GM21737 (cell line): ENCODE results near the gene CRYZ.
A peak's percentile ranks its signal among the peaks of the same experiment; 100 is the strongest.

ENCODE experiments used
- ATAC-seq: cut with Tn5 transposase; IDR thresholded peaks from one replicate; pipeline ENCODE4 v1.9.1; 2021; ENCODE audit warnings: mild to moderate bottlenecking, moderate library complexity; ENCODE audit not compliant: unreplicated experiment

Gene CRYZ

DNA sequence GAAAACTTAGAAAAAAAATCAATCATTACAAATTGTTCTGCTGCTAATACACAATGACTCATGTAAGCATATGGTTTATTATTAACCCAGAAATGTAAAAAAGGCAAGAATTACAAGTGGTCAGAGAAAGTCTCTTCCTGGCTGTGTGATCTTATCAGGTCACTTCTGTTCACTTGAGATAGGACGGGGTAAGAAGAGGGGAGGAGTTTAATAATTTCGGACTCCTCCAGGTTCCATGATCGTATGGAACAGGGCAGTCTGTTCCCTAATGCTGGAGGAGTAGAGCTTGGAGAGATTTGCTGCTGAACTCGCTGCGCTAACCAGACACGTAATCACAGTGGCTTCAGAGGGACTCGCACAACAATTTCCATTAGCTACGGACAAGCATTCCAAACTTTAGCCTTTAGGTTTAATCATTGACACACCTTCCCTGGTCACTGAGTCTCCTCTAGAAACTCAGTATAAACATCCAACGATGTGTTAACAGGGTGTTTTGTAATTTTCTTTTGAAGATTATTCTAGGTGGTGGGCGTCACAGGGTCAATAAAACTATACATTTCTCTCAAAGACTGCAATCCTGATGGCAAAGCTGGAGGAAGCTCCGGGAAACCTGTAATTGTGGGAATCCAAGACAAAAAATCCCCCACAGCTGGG lies 1.3 kb downstream of the CRYZ start:
- peak; percentile 37 for ATAC-seq

DNA sequence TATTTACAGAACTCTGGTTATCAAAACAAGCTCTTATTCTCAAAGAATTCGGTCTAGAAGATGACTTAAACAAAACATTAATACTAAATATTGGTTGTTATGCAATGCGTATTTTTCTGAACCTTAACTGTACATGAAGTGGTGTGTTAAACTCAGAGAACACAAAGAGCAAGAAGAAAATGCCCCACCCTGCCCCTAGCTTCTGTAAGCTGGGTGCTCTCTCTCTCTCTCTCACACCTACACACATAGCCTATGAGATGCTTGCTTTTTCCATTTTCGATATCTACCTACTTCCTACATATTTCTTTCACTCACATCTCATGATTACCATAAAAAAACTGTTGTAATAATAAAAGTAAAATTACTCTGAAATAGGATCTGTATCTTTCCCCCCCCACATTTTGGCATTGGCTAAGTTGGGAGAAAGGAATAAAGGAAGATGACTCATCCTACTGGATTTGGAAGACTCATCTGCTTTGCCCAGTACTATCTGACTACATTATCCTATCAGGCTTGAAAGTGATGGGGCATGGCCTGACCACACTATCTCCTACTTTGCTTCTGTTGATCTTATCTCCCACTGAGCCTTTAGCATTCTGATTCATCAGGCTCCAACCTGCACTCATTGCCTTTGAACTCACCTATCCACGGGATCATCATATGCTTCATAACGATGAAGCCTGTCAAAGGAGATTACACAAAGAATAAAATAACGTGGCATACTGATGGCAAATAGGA lies 2.9 kb downstream of the CRYZ start:
- no peak for ATAC-seq

DNA sequence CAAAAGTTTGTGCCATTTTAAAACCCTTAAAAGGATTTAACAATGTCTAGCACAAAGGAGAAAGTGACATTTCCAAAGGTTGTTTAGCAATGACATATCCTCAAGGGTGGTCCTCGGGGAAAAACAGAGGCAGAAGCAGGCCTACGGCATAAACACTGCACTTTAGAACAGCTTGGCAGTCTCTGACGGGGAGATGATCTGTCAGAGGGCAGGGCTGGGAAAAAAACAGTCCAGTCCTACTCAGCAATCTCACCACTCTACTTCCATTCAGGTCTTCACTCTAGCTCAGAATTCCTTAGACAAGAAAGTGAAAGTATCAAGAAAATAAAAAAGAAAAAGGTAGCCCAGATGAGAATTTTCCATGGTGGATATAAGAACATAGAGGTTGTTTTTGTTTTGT lies 4.1 kb downstream of the CRYZ start:
- no peak for ATAC-seq

DNA sequence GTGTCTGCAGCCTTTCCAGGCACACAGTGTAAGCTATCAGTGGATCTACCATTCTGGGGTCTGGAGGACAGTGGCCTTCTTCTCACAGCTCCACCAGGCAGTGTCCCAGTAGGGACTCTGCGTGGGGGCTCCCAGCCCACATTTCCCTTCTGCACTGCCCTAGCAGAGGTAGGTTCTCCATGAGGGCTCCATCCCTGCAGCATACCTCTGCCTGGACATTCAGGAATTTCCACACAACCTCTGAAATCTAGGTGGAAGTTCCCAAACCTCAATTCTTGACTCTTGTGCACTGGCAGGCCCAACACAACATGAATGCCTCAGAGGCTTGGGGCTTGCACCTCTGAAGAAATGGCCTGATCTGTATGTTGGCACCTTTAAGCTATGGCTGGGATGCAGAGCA lies 6.8 kb downstream of the CRYZ start:
- no peak for ATAC-seq

DNA sequence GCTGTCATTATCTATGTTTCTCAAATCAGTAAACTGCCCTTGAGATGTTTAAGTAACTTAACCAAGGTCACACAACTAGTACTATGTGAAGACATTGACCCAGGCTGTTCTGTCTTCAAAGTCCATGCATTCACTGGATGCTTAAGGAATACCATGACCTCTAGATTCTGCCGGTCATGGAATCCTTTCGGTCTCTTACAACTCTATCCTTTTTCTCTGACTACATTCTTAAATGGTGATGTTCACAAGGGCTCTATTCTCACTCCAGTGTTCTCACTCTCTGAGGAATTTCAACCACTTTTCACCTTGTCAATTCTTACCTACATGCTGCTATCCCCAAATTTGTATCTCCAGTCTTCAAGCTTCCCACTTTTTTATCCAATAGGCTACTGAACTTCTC lies 15.2 kb downstream of the CRYZ start:
- no peak for ATAC-seq

DNA sequence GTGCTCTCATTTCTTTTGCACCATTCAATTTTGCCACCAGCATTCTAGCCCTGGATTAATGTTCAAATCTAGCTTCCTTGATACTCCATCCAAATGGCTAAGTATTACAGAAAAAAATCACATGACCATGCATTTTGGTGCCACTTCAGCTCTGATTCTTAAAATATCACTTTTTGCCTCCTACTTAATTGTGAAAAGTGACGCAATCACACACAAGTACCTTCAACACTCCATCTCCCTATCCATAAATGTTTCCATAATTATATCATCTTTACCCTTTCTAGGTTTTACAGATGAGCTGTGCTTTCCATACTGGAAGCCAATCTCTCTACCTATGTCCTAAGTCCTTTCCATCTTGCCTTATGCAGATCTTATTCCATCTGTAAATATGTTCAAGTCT lies 16.0 kb downstream of the CRYZ start:
- no peak for ATAC-seq

DNA sequence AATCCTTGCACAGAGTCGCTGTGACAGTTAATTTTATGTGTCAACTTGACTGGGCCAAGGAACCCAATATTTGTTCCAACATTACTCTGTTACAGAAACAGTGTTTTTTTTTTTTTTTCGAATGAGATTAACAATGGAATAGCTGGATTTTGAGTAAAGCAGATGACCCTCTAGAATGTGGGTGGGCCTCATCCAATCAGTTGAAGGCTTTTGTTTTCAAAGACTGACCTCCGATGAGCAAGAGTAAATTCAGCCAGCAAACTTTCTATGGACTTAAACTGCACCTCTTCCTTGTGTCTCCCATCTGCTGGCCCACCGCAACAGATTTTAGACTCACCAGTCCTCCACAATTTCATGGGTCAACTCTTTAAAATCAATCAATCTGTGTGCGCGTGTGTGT lies 17.0 kb downstream of the CRYZ start:
- ATAC-seq = no peak

DNA sequence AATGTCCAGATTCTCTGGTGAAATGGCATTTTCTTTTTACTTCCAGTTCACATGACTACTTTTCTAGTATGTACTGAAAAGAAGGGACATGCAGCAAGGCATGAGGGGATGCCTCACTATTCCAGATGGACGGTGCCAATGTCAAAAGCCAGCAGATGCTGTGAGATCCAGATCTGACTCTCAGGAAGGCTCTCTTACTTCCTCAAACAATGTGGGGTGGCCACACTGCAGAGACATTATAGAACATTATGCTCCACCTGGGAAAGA lies 17.7 kb downstream of the CRYZ start:
- ATAC-seq = no peak

DNA sequence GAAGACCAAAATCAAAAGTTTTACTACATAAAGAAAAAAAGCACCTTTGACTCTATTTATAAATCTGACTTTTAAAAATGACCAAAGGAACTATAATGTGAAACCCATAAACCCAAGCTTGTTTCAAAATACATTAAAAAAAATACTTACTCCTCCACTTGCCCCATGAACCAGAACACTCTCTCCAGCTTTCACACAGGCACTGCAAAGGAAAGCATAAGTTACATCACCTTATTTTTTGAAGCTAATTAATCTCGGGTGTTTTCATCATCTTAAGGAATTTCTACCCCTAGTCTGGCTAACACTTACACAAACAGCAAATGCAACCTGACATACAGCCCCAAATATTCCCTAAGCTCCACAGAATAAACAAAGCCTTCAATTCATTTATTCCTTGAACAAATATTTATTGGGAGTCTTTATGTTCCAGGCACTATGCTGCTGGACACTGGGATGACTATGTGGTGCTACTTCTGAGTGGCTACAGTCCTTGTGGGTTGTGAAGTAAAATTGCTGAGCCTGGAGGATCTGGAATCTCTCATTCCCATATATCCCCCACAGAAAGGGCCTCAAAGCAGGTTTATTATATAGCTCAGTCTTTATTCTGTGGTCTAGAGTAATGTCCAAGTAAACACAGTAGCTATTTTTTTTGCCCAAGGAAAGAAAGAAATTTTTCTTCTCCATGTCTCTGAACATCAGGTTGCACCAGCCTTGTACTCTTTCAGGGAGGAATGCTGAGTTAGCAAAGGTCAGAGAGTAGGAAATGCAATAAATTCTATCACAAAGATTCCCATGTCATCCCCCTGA lies 18.2 kb downstream of the CRYZ start:
- peak; percentile 54 for ATAC-seq

DNA sequence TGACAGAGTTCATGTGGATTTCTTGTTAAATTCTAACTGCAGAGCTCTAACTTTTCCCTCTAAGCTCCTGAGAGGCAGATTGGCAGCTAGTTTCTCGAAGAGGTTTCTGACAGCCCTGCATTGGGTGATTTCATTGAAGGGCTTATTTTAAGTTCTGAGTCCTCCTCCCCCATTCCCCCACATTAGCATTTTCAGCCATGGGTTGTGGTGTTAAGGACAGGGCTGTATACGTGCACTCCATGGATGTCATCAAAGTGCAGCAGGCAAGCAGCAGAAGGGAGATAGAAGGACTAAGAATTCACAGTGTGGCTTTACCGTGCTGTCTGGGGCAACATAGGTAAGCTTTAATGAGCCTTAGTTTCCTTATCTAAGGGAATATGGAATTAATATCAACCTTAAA lies 19.0 kb downstream of the CRYZ start:
- no peak for ATAC-seq

DNA sequence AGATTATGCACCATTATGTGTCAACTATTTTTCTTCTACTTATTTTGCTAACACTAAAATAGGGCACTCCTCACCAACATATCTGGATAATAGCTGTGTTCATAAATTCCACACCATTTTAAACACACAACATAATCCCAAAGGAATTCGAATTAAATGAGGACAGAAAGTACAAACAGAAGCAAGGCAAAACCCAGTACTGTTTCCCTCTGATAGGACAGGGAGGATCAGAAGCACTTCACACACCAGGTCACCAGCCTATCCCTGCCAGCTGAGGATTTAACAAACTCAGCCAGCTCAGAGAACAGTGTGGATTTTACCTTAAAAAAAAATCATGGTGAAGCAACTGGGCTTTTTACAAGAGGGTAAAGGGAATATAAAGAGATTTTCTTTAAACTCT lies 20.0 kb downstream of the CRYZ start:
- ATAC-seq = no peak

DNA sequence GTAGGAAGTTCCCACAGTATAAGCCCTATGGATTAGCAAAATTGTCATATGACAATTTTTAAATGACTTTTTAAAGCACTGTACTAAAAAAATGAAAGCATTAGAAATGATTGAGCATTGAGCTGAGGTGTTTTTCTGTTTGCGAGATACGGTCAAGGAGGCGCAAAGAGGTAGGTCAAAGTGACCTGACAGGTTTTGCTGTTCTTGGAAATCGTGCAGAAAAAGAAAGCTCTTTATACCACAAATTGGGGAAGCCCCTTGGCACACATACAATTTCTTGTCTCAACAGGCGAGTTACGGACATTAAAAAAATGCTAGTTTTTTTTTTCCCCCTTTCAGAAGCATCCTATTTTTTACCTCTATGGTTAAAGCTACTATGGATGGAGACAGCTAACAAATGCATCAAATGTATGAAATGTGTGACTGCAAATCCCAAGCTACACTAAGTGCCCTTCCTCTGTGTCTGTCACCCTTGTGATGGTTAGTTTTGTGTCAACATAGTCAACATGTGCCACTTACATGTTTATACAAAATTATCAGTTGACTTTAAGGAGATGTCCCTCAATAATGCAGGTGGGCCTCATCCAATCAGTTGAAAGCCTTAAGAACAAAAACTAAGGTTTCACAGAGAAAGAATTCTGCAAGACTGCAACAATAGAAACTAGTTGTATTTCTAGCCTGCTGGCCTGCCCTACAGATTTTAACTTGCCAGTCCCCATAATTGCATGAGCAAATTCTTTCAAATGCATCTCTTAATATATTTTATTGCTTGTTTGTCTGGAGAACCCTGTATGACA lies 29.3 kb downstream of the CRYZ start:
- ATAC-seq = no peak

DNA sequence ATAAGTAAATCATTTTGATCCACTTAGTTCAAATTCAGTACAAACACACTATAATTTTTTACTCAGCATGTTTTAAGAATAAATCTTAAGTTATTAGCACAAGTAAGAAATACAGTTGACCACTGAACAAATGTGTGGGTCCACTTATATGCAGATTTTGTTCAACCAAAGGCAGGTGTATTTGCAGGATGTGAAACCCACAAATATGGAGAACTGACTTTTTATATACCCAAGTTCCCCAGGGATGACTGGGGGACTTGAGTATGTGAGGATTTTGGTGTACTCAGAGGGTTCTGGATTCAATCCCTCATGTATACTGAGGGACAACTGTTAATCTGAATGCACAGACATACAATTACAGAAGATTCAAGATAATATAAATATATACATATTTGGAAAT lies 33.5 kb downstream of the CRYZ start:
- no peak for ATAC-seq

DNA sequence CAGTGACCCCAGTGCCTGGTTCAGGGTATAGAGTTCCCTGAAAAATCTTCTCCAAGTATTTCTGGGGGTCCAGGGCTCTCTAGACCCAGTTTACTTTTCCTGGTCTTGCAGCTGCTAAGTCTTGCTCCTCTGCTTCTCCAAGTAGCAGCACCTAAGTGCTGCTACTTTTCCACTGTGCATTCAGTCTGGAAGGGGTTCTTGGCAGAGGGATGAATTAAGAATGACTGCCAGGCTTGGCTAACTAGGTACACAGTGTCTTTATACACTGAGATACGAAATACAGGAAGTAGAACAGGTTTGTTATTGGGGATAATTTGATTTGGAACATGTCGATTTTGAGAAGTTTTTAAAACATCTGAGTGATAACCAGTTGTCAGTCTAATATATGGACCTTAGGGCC lies 35.0 kb downstream of the CRYZ start:
- ATAC-seq = no peak

DNA sequence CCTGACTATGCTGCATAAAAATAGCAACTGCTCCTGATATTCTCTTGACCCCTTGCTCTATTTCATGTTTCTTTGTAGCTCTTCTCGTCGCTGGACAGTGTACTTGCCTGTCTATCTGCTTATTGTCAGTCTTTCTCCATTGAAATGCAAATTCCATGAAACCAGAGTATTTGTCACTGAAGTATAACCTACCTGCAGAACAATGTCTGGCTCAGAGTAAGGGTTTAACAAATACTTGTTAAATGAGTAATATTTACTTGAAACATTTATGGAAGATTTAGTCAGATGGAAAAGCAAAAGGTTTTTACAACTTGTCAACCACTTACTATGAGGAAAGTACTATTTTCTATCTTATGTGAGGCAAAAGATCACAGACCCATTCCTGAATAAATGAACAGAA lies 39.4 kb downstream of the CRYZ start:
- ATAC-seq = no peak

DNA sequence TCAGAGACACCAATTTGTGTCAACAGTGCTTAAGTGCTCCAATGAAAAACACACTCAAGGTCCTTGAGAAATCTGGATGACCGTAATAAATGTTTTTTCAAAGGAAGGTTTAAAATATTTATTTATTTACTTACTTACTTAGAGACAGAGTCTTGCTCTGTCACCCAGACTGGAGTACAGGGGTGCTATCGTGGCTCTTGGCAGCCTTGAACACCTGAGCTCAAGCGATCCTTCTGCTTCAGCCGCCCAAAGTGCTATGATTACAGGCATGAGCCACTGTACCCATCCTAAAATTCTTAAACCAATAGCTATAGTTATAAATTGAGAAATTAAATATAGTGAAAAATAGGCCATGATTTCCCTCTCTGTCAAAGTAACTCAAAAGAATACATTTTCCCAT lies 41.9 kb downstream of the CRYZ start:
- no peak for ATAC-seq

DNA sequence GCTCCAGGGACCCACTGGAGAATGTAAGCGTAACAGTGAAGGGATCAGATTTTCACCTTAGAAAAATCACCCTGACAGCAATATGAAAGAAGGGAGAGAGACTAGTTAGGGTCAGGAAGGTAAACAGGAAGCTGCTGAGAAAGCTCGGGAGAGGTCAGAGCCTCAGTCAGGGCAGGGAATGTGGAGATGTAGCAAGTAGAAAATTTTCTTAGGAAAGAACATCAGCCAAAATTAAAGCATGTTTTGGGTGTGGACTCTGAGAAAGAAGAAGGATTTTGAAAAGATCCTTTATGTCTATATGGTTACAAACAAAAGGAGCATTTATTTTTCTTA lies 42.5 kb downstream of the CRYZ start:
- no peak for ATAC-seq

DNA sequence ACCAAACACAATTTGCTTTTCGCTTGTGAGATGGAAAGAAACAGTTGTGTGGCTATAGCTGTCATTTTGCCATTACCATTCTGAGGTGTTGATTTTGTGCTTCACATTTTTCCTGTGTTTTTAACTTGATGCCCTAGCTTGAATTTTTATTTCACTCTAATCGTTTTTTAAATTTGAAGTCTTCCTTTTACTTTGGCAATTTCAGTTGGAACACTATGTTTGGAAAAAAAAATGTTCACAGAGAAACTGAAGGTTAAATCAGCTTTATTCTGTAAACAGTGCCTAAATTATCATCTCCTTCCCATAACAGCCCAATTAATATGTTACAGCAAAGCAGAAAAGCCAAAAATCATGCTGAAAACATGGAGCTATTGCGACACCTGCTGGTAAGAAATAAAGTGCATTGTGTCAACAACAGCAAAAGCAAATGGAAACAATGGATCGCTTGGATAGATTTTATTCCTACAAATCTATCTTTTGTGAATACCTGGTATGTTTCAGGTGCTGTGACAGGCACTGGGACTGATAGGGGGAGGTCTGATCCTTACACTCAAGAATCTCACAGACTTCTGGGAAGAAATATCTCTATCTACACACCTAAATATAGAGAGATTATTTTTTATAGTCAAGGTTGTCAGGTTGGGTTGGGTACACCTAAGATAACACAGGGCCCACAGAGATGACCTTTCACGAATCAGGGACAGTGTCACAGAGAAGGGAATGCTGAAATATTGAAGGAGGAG lies 43.1 kb downstream of the CRYZ start:
- ATAC-seq = peak; percentile 60

DNA sequence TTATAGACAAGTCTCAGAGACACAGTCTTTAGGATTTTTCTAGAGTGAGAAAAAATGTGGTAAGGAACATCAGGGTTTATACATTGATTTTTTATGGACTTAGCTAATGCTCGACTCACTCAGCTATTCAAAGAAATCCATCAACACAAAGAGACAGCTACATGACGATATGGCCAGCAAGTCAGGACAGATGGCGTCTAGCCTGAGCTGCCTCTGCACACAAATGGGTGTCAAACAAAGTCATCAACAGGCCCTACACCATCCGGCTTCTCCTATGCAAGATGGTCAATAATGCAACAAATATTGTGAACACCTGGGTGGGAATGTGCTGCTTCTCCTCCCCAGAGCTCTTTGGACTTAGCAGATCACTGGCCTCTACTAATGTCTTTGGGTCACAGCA lies 45.9 kb downstream of the CRYZ start:
- no peak for ATAC-seq

DNA sequence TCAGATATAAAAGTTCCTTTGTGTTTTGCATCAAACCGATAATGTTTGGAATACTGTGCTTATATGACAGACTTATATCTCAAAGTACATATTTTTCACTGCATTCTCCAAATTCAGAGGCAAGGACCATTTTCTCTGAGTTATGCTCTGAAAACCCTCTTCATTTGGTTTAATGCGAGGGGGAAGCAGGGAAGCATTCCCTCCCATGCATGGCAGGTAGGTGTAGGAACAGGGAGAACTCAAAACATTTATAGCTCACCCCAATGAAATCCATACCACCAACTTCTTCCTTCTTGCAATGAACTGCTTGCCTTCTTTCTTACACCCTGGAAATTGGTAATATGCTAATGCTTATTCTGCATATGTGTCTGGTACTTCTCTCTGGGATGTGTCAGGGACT lies 48.5 kb downstream of the CRYZ start:
- no peak for ATAC-seq

DNA sequence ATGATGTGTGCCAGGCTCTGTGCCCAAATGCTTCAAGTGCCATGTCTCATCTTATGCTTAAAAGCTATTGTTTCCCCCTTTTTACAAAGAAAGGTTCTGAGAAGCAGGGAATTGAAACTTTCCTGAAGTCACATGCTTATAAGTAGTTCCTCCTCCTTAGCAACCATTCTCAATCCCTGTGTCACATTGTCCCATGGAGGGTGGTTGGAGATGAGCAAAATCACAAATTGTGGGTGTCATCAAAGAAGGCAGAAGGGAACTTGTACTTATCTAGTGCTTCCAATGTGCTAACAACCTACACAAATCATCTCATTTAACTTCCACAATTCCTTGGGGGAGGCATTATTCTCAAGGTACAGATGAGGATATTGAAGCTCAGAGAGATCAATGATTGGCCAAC lies 49.2 kb downstream of the CRYZ start:
- ATAC-seq = no peak
